Spinal cord (tissue), 10 donors: Measurements from ENCODE around the gene SLU7. TPM values are rescaled to one million over a fixed set of nuclear protein-coding genes. Genes with fewer than 3 reads are reported as not detected.

Experiments used
- DNase-seq, 6 donors: peaks; one replicate each; pipeline versions ENCODE4 v3.0.0 to v3.0.0-alpha.2; 2013 to 2015; ENCODE audit warnings: low spot score in 6 of 6, low read depth in 4 of 6
- H3K27ac ChIP-seq: one replicate; pipeline ENCODE4 v1.5.1; 2013; ENCODE audit warnings: low read depth, low read length, control low read depth
- H3K27me3 ChIP-seq: one replicate; pipeline ENCODE4 v1.6.1; 2013; ENCODE audit warnings: low read length; ENCODE audit not compliant: control insufficient read depth, insufficient read depth
- H3K36me3 ChIP-seq: one replicate; pipeline ENCODE4 v1.6.1; 2013; ENCODE audit warnings: low read length; ENCODE audit not compliant: control insufficient read depth, insufficient read depth
- H3K4me1 ChIP-seq: one replicate; pipeline ENCODE4 v1.6.1; 2013; ENCODE audit warnings: low read length; ENCODE audit not compliant: control insufficient read depth, insufficient read depth
- H3K4me3 ChIP-seq: one replicate; pipeline ENCODE4 v1.5.1; 2013; ENCODE audit warnings: low read depth, low read length, control low read depth
- H3K9me3 ChIP-seq: one replicate; pipeline ENCODE4 v1.6.1; 2013; ENCODE audit warnings: low read length; ENCODE audit not compliant: control insufficient read depth, insufficient read depth
- WGBS: methylation state at CpG from one replicate; pipeline ENCODE4 v1.1.5; 2013; ENCODE audit warnings: missing lambda C conversion rate; ENCODE audit not compliant: insufficient coverage; 5-methylcytosine and 5-hydroxymethylcytosine counted together
- polyA plus RNA-seq, 2 donors: library from polyadenylated mRNA; unstranded; fragments of 120-200 nt; gene quantifications; one replicate each; pipeline ENCODE4 v1.2.1, GENCODE V29; 2013; ENCODE audit not compliant: insufficient read length in 2 of 2
- total RNA-seq, 2 donors: library from RNA; depleted of rRNA in 1 of 2; stranded (reverse); fragments of 120-200 nt in 1 of 2; fragments of >200 nt in 1 of 2; gene quantifications; one replicate each; pipeline versions ENCODE4 v1.2.3 to v1.2.4, GENCODE V29; 2013 to 2014
- donor health status: healthy.

Gene SLU7
- total and polyA plus RNA-seq, 4 donors, result 37.0 to 45.8 (median 42.2) TPM

DNA sequence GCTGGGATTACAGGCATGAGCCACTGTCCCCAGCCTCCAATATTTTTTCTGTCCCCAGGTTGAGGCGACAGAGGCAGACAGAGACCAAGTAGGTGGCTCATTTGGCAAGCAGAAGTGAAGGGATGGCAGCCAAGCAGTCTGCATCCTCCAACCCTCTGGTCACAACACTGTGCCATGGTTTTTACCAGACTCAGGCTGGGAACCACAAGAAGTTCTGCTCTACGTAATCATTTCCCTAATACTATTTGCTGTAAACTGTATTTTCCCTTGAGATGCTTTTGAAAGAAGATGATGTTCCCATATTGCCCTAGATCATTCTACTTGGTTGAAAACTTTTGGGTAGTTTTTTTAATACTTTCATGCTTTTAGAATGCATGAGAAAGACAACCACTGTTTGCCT lies 43.3 kb upstream of the SLU7 start:
- Histone ChIP-seq H3K27me3 (peaks cover 2% of the 10 kb centered on the region), H3K27ac (no peak overlapping the region), H3K4me1 (no peaks in the 10 kb centered on the region), H3K36me3 (no peaks in the 10 kb centered on the region), H3K4me3 (no peak overlapping the region), H3K9me3 (no peaks in the 10 kb centered on the region)
- WGBS, result 100% methylated on average over 1 of the region's 2 CpGs
- no peak for DNase-seq

DNA sequence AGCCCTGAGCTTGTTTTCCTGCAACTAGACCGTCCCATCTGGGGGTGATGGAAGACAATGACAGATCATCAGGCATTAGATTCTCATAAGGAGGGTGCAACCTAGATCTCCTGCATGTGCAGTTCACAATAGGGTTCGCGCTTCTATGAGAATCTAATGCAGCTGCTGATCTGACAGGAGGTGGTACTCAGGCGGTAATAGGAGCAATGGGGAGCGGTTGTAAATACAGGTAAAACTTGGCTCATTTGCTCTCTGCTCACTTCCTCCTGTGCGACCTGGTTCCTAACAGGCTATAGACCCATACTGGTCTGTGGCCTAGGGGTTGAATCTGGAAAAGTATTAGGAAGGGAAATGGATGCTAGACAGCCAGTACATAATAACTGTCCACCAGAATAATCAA lies 42.5 kb upstream of the SLU7 start:
- Histone ChIP-seq H3K27me3 (peaks cover under 1% of the 10 kb centered on the region), H3K4me3 (no peak overlapping the region), H3K36me3 (no peaks in the 10 kb centered on the region), H3K9me3 (no peaks in the 10 kb centered on the region), H3K27ac (no peak overlapping the region), H3K4me1 (no peaks in the 10 kb centered on the region)
- WGBS, result 71% methylated on average over 3 of the region's 6 CpGs
- no peak for DNase-seq

GRCh38 chr5:160460377-160461049 lies 41.6 kb upstream of the SLU7 start:
- no peak for DNase-seq
- H3K4me1 ChIP-seq, result no peaks in the 10 kb centered on the region
- no peak overlapping the region for H3K4me3 ChIP-seq
- no peaks in the 10 kb centered on the region for H3K36me3 ChIP-seq
- no peaks in the 10 kb centered on the region for H3K27me3 ChIP-seq
- WGBS, result no CpG with 5 or more reads among the region's 4 CpGs
- H3K27ac ChIP-seq, result no peak overlapping the region
- no peaks in the 10 kb centered on the region for H3K9me3 ChIP-seq

GRCh38 chr5:160458806-160459800 lies 40.2 kb upstream of the SLU7 start:
- Histone ChIP-seq H3K4me3 (no peak overlapping the region), H3K36me3 (no peaks in the 10 kb centered on the region), H3K9me3 (no peaks in the 10 kb centered on the region), H3K4me1 (no peaks in the 10 kb centered on the region), H3K27ac (peak overlapping the region; percentile 61), H3K27me3 (no peaks in the 10 kb centered on the region)
- 75% methylated on average over 5 of the region's 8 CpGs for WGBS
- DNase-seq, result no peak

GRCh38 chr5:160457252-160457651 lies 38.4 kb upstream of the SLU7 start:
- H3K9me3 ChIP-seq, result no peaks in the 10 kb centered on the region
- WGBS, result no CpG with 5 or more reads among the region's 5 CpGs
- H3K4me1 ChIP-seq, result no peaks in the 10 kb centered on the region
- H3K4me3 ChIP-seq, result no peak overlapping the region
- no peaks in the 10 kb centered on the region for H3K27me3 ChIP-seq
- no peak for DNase-seq
- H3K27ac ChIP-seq, result no peak overlapping the region
- no peaks in the 10 kb centered on the region for H3K36me3 ChIP-seq

DNA sequence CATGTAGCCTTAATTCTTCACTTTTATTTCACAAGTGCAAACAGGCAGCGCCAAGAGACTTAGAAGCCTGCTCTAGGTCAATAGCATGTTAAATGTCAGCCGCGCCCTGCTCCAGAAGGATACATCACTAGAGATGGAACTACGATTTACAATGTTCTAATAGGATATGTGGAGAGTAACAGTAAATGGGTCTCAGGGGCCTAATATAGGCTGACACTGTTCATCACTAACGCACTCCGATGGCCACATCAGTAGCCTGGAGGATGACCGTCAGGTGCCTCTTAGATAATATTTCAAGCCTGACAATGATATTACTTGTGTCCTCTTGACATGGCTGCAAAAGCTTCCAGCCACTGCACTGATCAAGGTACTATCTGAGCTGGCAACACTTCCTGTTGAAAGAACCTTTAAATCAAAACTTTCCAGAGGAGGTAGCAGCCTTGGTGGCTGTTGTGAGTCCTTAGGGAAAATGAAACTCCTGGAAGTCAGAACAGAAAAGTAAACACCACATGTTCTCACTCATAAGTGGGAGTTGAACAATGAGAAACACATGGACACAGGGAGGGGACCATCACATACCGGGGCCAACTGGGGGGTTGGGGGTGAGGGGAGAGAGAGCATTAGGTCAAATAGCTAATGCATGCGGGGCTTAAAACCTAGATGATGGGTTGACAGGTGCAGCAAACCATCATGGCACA lies 37.7 kb upstream of the SLU7 start:
- Histone ChIP-seq H3K9me3 (no peaks in the 10 kb centered on the region), H3K27me3 (no peaks in the 10 kb centered on the region), H3K4me1 (no peaks in the 10 kb centered on the region), H3K4me3 (no peak overlapping the region), H3K36me3 (no peaks in the 10 kb centered on the region), H3K27ac (no peak overlapping the region)
- 93% methylated on average over 8 of the region's 9 CpGs for WGBS
- no peak for DNase-seq

- H3K4me1 ChIP-seq, result no peaks in the 10 kb centered on the region
- no peaks in the 10 kb centered on the region for H3K27me3 ChIP-seq
- H3K9me3 ChIP-seq, result no peaks in the 10 kb centered on the region
- DNase-seq, result no peak
- H3K4me3 ChIP-seq, result no peak overlapping the region
- 100% methylated on average over 1 of the region's 4 CpGs for WGBS
- no peak overlapping the region for H3K27ac ChIP-seq
- H3K36me3 ChIP-seq, result no peaks in the 10 kb centered on the region
Observed at GRCh38 chr5:160455600-160455999, 36.7 kb upstream of the SLU7 start.

- no peak for DNase-seq
- no peaks in the 10 kb centered on the region for H3K4me1 ChIP-seq
- WGBS, result 67% methylated on average over 1 of the region's 1 CpG
- H3K27ac ChIP-seq, result no peak overlapping the region
- H3K27me3 ChIP-seq, result no peaks in the 10 kb centered on the region
- H3K4me3 ChIP-seq, result no peak overlapping the region
- no peaks in the 10 kb centered on the region for H3K36me3 ChIP-seq
- no peaks in the 10 kb centered on the region for H3K9me3 ChIP-seq
Observed at GRCh38 chr5:160453751-160454150, 34.9 kb upstream of the SLU7 start.

- no peak for DNase-seq
- no peak overlapping the region for H3K4me3 ChIP-seq
- no peaks in the 10 kb centered on the region for H3K27me3 ChIP-seq
- H3K9me3 ChIP-seq, result no peaks in the 10 kb centered on the region
- WGBS, result 81% methylated on average over 5 of the region's 6 CpGs
- H3K36me3 ChIP-seq, result no peaks in the 10 kb centered on the region
- H3K27ac ChIP-seq, result no peak overlapping the region
- no peaks in the 10 kb centered on the region for H3K4me1 ChIP-seq
Observed at GRCh38 chr5:160452795-160453194, 33.9 kb upstream of the SLU7 start.
